B cell (primary cell): Measurements from ENCODE around the gene EMB. TPM values are rescaled to one million over a fixed set of nuclear protein-coding genes. Genes with fewer than 3 reads are reported as not detected.

ENCODE experiments used
- ATAC-seq: fragments of 200-7000 bp; cut with Tn5 transposase; one replicate; pipeline ENCODE4 v1.10.0; 2021; ENCODE audit warnings: low read depth, mild to moderate bottlenecking, moderate number of reproducible peaks, moderate library complexity
- CTCF ChIA-PET: fragments of 350-600 bp; sonication (Branson Sonifier 250); formaldehyde crosslinking; loops from one replicate; lab custom pipeline; 2021; ENCODE audit warnings: antibody characterized with exemption, inconsistent platforms; lab: Charles Lee
- POLR2A ChIA-PET: fragments of 350-600 bp; sonication (Branson Sonifier 250); formaldehyde crosslinking; loops from one replicate; lab custom pipeline; 2021; ENCODE audit warnings: antibody characterized with exemption; lab: Charles Lee
- DNase-seq: peaks from one replicate; pipeline ENCODE4 v3.0.0; 2013
- H2AFZ ChIP-seq: 2 replicates; pipeline ENCODE4 v1.6.1; 2012; ENCODE audit warnings: mild to moderate bottlenecking, low read depth, low read length; ENCODE audit not compliant: insufficient read depth, poor library complexity, severe bottlenecking
- H3K27ac ChIP-seq, 2 donors: 1 replicate in 1 of 2; 2 replicates in 1 of 2; pipeline ENCODE4 v1.5.1; 2012 to 2013; ENCODE audit warnings: low read length in 2 of 2, mild to moderate bottlenecking in 2 of 2, moderate library complexity in 1 of 2
- H3K27me3 ChIP-seq, 4 experiments: fragments of 200-600 bp in 1 of 4; sonication (generic) in 1 of 4; replicated peaks in 1 of 4; 1 replicate in 2 of 4; 2 replicates in 2 of 4; pipeline versions ENCODE4 v1.6.1 to v1.7.0; 2013 to 2016; ENCODE audit warnings: low read length in 3 of 4, mild to moderate bottlenecking in 2 of 4, mixed read lengths in 1 of 4, moderate library complexity in 1 of 4; ENCODE audit not compliant: insufficient read depth in 4 of 4, control insufficient read depth in 3 of 4; ENCODE audit errors: control extremely low read depth in 1 of 4
- H3K36me3 ChIP-seq, 2 experiments: replicated peaks in 1 of 2; 1 replicate in 1 of 2; 2 replicates in 1 of 2; pipeline versions ENCODE4 v1.6.1 to v1.7.1; 2013; ENCODE audit warnings: low read length in 1 of 2; ENCODE audit not compliant: insufficient read depth in 2 of 2, control insufficient read depth in 1 of 2; ENCODE audit errors: control extremely low read depth in 1 of 2, extremely low read depth in 1 of 2
- H3K4me1 ChIP-seq, 2 donors: fragments of 200-600 bp in 1 of 2; sonication (generic) in 1 of 2; 1 replicate in 1 of 2; 2 replicates in 1 of 2; pipeline versions ENCODE4 v1.5.1 to v1.6.1; 2013 to 2017; ENCODE audit warnings: low read length in 2 of 2; ENCODE audit not compliant: control insufficient read depth in 2 of 2, insufficient read depth in 2 of 2
- H3K4me2 ChIP-seq: replicated peaks from 2 replicates; pipeline ENCODE3; 2012; ENCODE audit warnings: mild to moderate bottlenecking, low read depth, low read length; ENCODE audit not compliant: poor library complexity, severe bottlenecking
- H3K4me3 ChIP-seq, 5 experiments: fragments of 200-600 bp in 1 of 5; sonication (generic) in 1 of 5; 1 replicate in 3 of 5; 2 replicates in 2 of 5; pipeline versions ENCODE4 v1.5.1 to v1.7.0; 2011 to 2016; ENCODE audit warnings: low read length in 4 of 5, mild to moderate bottlenecking in 4 of 5, low read depth in 2 of 5, control low read depth in 1 of 5, moderate library complexity in 1 of 5; ENCODE audit not compliant: insufficient read depth in 1 of 5; ENCODE audit errors: control extremely low read depth in 1 of 5, extremely low read depth in 1 of 5
- H3K79me2 ChIP-seq: fragments of 200-600 bp; sonication (generic); one replicate; pipeline ENCODE4 v1.6.0; 2016; ENCODE audit warnings: low read length; ENCODE audit not compliant: control insufficient read depth, insufficient read depth
- H3K9ac ChIP-seq: fragments of 200-600 bp; sonication (generic); 2 replicates; pipeline ENCODE4 v1.6.1; 2017; ENCODE audit warnings: mild to moderate bottlenecking, low read length, moderate library complexity
- H3K9me3 ChIP-seq, 3 donors: one replicate each; pipeline versions ENCODE4 v1.6.1 to v1.7.1; 2013; ENCODE audit warnings: low read length in 2 of 3; ENCODE audit not compliant: control insufficient read depth in 2 of 3, insufficient read depth in 1 of 3; ENCODE audit errors: control extremely low read depth in 1 of 3
- H4K20me1 ChIP-seq: 2 replicates; pipeline ENCODE4 v1.6.0; 2012; ENCODE audit warnings: mild to moderate bottlenecking, low read length; ENCODE audit not compliant: insufficient read depth, control insufficient read depth, poor library complexity, severe bottlenecking
- H3K27ac Mint-ChIP-seq: one replicate; pipeline ENCODE4 v1.8.0; 2021; ENCODE audit warnings: mixed read lengths
- H3K27me3 Mint-ChIP-seq: one replicate; pipeline ENCODE4 v1.8.0; 2021; ENCODE audit warnings: mixed read lengths
- H3K4me1 Mint-ChIP-seq: one replicate; pipeline ENCODE4 v1.8.0; 2021; ENCODE audit warnings: mixed read lengths
- H3K4me3 Mint-ChIP-seq: one replicate; pipeline ENCODE4 v1.8.0; 2021; ENCODE audit warnings: mixed read lengths
- H3K9me3 Mint-ChIP-seq: one replicate; pipeline ENCODE4 v1.8.0; 2022; ENCODE audit warnings: mixed read lengths; ENCODE audit not compliant: insufficient read depth
- CTCF ChIP-seq: fragments of 200-600 bp; IDR thresholded peaks from one replicate; pipeline ENCODE4 v1.8.0; 2022; ENCODE audit warnings: antibody characterized with exemption, mild to moderate bottlenecking
- EZH2 ChIP-seq: IDR thresholded peaks from 2 replicates; pipeline ENCODE4 v1.6.1; 2012; ENCODE audit warnings: borderline replicate concordance, low read depth, mild to moderate bottlenecking, moderate library complexity, low read length; ENCODE audit not compliant: insufficient read depth, poor library complexity, severe bottlenecking
- WGBS: methylation state at CpG from one replicate; pipeline ENCODE4 v1.1.5; 2013; ENCODE audit warnings: missing lambda C conversion rate; ENCODE audit not compliant: insufficient coverage; 5-methylcytosine and 5-hydroxymethylcytosine counted together
- intact Hi-C: fragments of 100-400 bp; cut with micrococcal nuclease; formaldehyde crosslinking; loops from one replicate; pipeline ENCODE4 v1.10.0; 2022
- polyA plus RNA-seq: library from polyadenylated mRNA; depleted of rRNA; stranded (reverse); fragments of >200 nt; gene quantifications from 2 replicates; pipeline ENCODE4 v1.2.3, GENCODE V29; 2012
- total RNA-seq, 2 donors: library from RNA; stranded (reverse); fragments of 120-200 nt in 1 of 2; gene quantifications; 1 replicate in 1 of 2; 2 replicates in 1 of 2; pipeline versions ENCODE4 v1.2.3 to v1.2.4, GENCODE V29; 2013 to 2022

The EMB gene
- total and polyA plus RNA-seq, 2 donors (not counting 1 experiment from before 2014, with no cell fraction given), result 40.7 to 95.7 TPM

- no peak overlapping the region for H3K27ac Mint-ChIP-seq
- no peaks in the 10 kb centered on the region for H3K79me2 ChIP-seq
- H2AFZ ChIP-seq, result no peak overlapping the region
- ChIA-PET CTCF (no interaction called here), POLR2A (interaction anchor here (1.1 kb wide), 1 partner anchor 220 kb away, joined by 3 read pairs; no protein-coding TSS in a partner anchor)
- H3K27me3 ChIP-seq, result no peaks in the 10 kb centered on the region
- H3K4me3 Mint-ChIP-seq, result no peak overlapping the region
- peaks cover 48% of the 10 kb centered on the region for H3K4me1 Mint-ChIP-seq
- no peaks in the 10 kb centered on the region for H4K20me1 ChIP-seq
- peaks cover 23 to 30% of the 10 kb centered on the region in 2 donors for H3K4me1 ChIP-seq
- TF ChIP-seq EZH2 (no peak), CTCF (no peak)
- 61% methylated on average over 7 of the region's 7 CpGs for WGBS
- DNase-seq, result no peak
- H3K27ac ChIP-seq, result no peak overlapping the region
- ATAC-seq, result no peak
- H3K9me3 Mint-ChIP-seq, result peaks cover 2% of the 10 kb centered on the region
- no peaks in the 10 kb centered on the region for H3K27me3 Mint-ChIP-seq
- no peak overlapping the region for H3K9ac ChIP-seq
- H3K9me3 ChIP-seq, result peaks cover 0 to 6% (median 0%) of the 10 kb centered on the region in 3 donors
- H3K36me3 ChIP-seq, result no peaks in the 10 kb centered on the region
- intact Hi-C loops, result loop anchor here (10.0 kb wide), 1 partner anchor 53 kb away; no protein-coding TSS in a partner anchor
- no peak overlapping the region for H3K4me2 ChIP-seq
- no peak overlapping the region for H3K4me3 ChIP-seq
Measured at GRCh38 chr5:50447941-50448340, 6.9 kb upstream of the EMB start.

GRCh38 chr5:50447228-50447627 is 6.1 kb upstream of the EMB start:
- Histone ChIP-seq H3K4me2 (no peak overlapping the region), H4K20me1 (no peaks in the 10 kb centered on the region), H3K4me1 (peaks cover 29 to 37% of the 10 kb centered on the region in 2 donors), H3K9me3 (peaks cover 0 to 6% (median 0%) of the 10 kb centered on the region in 3 donors), H3K27me3 (no peaks in the 10 kb centered on the region), H3K9ac (no peak overlapping the region), H3K4me3 (no peak overlapping the region), H3K79me2 (no peaks in the 10 kb centered on the region), H3K36me3 (no peaks in the 10 kb centered on the region), H2AFZ (no peak overlapping the region), H3K27ac (no peak overlapping the region)
- Mint-ChIP-seq H3K4me3 (no peak overlapping the region), H3K4me1 (peaks cover 54% of the 10 kb centered on the region), H3K9me3 (peaks cover 2% of the 10 kb centered on the region), H3K27ac (peak overlapping the region; percentile 57), H3K27me3 (no peaks in the 10 kb centered on the region)
- ATAC-seq (no peak), DNase-seq (no peak)
- ChIA-PET CTCF (no interaction called here), POLR2A (no interaction called here)
- intact Hi-C loops, result loop anchor here (10.0 kb wide), 1 partner anchor 52 kb away; no protein-coding TSS in a partner anchor
- TF ChIP-seq EZH2 (no peak), CTCF (no peak)
